Left lobe of liver (tissue), 2 donors: Measurements from ENCODE around the gene LDB2. TPM values are rescaled to one million over a fixed set of nuclear protein-coding genes. Genes with fewer than 3 reads are reported as not detected.

Experiments
- ATAC-seq: fragments of 200-7000 bp; cut with Tn5 transposase; one replicate; pipeline ENCODE4 v1.9.1; 2020; ENCODE audit warnings: mild to moderate bottlenecking, moderate library complexity
- DNase-seq: peaks from one replicate; pipeline ENCODE4 v3.0.0-alpha.2; 2020; ENCODE audit warnings: low spot score
- total RNA-seq: library from RNA; stranded (reverse); gene quantifications from one replicate; pipeline ENCODE4 v1.2.1, GENCODE V29; 2021
- donor health status: DM: no; HTN: no; CAD: no; lungs with moderate emphysema.
- donor health status: DM: no; HTN: yes; CAD: no.

LDB2 gene
- total RNA-seq, 1 donor from 2014 or later: 21.0 TPM

- no peak for DNase-seq
- ATAC-seq: peak; percentile 79
Measured at GRCh38 chr4:16764622-16765021, 133.8 kb downstream of the LDB2 start.

DNA sequence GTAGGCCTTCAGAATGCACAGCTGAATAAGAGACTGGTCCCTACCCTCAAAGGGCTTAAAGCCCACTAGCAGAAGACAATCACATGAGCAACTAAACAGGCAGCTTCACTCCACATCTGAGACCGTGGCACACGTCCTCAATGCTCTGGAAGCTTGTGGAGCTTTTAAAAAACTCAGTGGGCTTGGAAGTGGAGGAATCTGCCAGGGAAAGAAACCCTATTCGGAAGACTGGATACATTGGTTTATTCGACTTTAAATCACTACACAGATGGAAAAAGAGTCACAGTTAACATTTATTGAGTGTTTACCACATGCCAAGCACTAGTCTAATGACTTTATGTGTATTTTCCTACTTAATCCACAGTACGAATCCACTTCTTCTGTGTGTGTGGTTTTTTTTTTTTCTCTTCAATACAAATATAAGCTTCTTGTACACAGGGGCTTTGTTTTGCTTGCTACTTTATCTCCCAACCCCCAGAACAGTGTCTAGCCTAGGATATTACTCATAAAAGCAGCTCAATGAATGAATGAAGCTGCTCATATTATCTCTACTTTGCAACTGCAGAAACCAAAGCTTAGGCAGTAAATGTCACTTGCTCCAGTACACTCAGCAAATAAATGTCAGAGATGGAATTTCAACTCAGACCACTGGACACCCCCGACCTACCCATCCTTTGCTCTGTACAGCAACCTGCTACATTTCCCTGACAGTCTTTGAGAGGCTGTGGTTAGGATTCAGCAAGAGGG, 137.7 kb downstream of the LDB2 start:
- DNase-seq: no peak
- ATAC-seq: no peak

- DNase-seq (no peak), ATAC-seq (no peak)
Measured at GRCh38 chr4:16759931-16760582, 138.4 kb downstream of the LDB2 start.

- DNase-seq: no peak
- no peak for ATAC-seq
Measured at GRCh38 chr4:16758816-16759215, 139.6 kb downstream of the LDB2 start.

- ATAC-seq: no peak
Measured at GRCh38 chr4:16758255-16758654, 140.2 kb downstream of the LDB2 start.

DNA sequence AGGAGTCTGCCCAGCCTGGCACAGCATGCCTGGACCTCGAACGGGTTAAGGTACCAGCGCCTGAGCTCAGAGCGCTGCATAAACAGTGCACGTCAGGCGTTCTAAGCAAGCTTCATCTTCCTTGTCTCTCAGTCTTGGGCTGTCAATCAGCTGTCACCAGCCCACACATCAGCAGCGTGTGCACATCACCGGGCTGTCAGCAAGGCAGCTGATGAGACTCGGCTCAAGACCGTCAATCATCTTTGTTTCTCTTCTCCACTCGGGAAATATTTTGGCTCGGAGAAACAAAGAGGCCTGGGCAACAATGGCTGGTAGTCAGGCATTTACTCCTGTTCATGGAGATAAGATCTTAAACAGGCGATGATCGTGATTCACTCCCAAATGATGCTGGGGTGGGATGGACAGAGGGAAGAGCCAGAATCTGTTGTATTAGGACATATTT, 141.3 kb downstream of the LDB2 start:
- DNase-seq (no peak), ATAC-seq (no peak)

More at GRCh38 chr4:16758255-16758654, 140.2 kb downstream of the LDB2 start:
- DNase-seq: no peak

DNA sequence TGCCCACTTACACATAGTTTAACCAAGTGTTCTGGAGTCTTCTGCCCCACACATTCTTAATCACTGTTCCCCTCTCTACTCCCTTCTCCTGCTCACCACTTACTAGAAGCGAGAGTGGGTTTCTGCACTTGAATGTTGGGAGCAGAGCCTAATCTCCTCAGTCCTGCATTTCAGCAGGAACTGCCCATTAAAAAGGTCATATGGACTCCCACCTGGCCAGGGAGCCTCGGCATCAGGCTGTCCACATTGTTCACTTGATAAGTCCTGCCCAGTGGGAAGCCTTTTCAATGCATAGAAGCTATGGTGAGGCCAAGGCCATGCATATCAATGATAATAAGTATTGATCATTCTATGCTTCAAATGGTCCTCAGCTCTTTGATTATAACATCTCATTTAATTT, 144.3 kb downstream of the LDB2 start:
- DNase-seq (no peak), ATAC-seq (no peak)

DNA sequence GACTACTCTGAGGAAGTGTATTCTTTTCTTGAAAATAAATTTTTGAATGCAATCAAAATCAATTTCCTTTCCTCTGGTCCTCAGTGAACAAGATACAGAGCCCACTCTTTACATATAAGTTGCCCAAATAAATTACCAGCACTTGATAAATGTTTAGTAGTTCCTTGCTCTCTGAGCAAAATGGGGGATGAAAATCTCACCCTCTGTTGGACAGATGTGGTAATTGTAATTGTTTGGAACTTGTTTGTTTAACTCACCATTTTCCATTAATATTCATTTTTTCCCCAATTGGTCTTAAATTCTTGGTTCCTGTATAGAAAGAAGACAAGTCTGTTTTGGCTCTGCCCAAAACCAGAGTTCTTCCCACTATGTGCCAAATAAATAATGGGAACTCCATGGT, 146.3 kb downstream of the LDB2 start:
- DNase-seq (no peak), ATAC-seq (no peak)

DNA sequence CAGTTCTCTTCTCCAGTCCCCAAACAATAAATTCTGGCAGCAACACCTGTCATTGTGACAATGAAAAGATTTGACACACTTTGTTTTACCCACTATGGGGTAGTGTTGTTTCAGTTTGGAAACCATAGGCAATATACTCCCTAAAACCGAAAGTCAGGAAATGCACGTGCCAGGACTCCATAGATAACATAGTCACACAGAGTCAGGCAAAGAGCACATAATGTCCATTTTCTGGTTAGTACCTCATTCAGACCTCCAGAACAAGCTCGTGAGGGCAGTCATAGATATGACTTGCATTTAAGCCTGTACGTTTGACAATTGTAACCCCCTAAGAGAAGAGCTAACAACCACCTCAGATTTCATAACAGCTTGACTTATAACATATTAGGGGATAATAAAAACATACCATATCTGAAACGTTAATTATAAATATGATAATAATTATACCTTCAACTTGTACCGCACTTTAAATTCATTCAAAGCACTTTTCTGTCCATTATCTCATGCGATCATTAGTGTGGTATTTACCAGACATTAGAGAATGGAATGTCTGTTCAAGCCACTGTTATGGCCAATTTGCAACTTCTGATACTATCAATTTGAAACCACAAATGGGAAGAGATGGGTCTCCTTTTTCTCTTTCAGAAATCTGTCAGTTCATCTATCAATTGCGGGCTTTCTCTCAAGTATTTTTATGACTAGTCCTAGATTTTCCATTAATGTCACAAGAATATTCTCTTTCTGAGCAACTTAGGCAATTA, 147.4 kb downstream of the LDB2 start:
- peak; percentile 56 for ATAC-seq
- no peak for DNase-seq

- ATAC-seq (peak; percentile 69), DNase-seq (no peak)
Measured at GRCh38 chr4:16750216-16750615, 148.2 kb downstream of the LDB2 start.

- DNase-seq (no peak), ATAC-seq (no peak)
Measured at GRCh38 chr4:16745887-16746286, 152.6 kb downstream of the LDB2 start.

GRCh38 chr4:16745009-16745635, 153.3 kb downstream of the LDB2 start:
- no peak for DNase-seq
- ATAC-seq: peak; percentile 66

DNA sequence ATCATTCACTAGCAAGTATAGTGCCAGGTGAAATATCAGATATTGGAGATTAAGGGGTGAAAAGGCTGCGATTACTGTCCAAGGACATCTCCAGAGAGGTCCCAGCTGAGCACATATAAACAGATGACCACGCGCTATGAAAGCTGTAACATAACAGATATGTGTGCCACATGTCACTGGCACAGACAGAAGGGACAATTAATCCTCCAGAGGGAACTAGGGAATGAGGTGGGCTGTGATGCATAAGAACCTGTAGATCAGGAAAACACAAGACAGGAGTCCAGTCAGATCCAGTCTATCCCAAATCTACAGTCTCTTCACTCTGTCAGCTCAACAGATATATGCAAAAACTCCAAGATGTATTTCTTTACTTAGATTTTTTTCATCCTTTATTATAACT, 157.2 kb downstream of the LDB2 start:
- ATAC-seq (no peak), DNase-seq (no peak)

DNA sequence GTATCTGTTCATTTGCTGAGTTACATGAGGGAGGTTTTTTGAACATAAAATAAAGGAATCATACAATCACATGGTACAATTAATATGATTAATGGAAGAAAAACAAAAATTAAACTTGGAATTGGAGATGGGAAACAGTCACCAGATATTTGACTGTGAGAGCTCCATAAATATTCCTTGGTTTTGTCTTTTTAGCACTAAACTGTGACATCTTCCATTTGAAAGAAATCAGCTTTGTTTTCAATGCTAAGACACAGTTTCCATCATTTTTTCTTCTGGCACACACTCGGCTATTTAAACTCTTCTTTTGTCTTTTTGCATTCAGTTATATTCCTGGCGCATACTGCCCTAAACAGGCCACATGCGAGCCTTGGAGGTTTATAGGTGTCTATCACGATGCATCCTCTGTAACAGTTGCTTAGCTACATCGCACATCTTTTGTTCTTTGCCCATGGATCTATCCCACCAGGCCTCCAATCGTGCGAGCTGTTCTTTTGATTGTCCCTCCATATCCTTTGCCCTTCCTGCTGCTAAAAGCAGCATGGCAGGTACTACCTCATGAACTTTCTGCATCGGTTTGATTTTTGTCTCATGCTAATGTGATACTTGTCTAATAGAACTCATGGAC, 158.3 kb downstream of the LDB2 start:
- no peak for DNase-seq

GRCh38 chr4:16738558-16738957, 159.9 kb downstream of the LDB2 start:
- DNase-seq (no peak), ATAC-seq (no peak)

More for the DNA sequence above, 158.3 kb downstream of the LDB2 start:
- no peak for ATAC-seq

DNA sequence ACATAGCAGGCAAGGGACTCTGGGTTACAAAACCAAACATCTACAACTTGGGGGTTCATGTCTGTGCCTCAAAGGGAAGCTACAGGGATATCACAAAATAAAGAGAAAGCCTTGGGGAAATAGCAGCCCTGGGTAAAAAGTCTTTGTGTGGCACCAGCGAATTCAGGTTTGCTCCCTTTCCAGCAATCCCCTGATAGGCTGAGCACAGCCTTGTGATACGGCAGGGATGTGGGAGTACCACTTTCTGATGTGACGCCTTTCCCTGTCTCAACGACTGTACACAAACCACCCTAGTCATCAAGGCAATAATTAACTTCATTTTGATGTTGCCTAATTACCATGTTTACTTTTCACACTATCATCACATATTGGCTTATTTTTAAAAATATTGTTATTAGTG, 164.9 kb downstream of the LDB2 start:
- DNase-seq: no peak
- ATAC-seq: no peak

- DNase-seq (no peak), ATAC-seq (no peak)
Measured at GRCh38 chr4:16732741-16733140, 165.7 kb downstream of the LDB2 start.

GRCh38 chr4:16731776-16732380, 166.6 kb downstream of the LDB2 start:
- DNase-seq (no peak), ATAC-seq (no peak)

- DNase-seq: no peak
Measured at GRCh38 chr4:16730522-16731205, 167.8 kb downstream of the LDB2 start.

GRCh38 chr4:16729336-16729735, 169.1 kb downstream of the LDB2 start:
- no peak for DNase-seq
- ATAC-seq: no peak

More at GRCh38 chr4:16730522-16731205, 167.8 kb downstream of the LDB2 start:
- ATAC-seq: no peak
